GM18907 (cell line): ENCODE measurements around the gene CPE.

Experiments used
- ATAC-seq: cut with Tn5 transposase; IDR thresholded peaks from one replicate; pipeline ENCODE4 v1.9.1; 2021; ENCODE audit warnings: mild to moderate bottlenecking, moderate library complexity; ENCODE audit not compliant: unreplicated experiment

Gene CPE

GRCh38 chr4:165364452-165365080 is 14.2 kb upstream of the CPE start:
- ATAC-seq, result no peak

DNA sequence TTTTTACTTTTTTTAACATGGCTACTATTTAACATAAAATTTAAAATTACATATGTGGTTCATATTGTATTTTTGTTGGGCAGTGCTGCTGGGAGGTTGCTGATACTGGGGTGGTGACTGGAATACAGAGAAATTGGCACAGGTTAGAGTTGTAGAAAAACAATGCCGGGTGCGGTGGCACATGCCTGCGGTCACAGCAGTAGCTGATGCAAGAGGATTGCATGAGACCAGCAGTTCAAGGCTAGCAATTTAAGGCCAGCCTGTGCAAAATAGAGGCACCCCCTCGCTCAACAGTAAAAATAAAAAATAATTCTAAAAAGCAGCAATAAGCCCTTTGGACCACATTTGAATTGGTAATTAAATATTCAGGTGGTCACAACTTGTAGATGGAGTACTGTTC is 11.8 kb upstream of the CPE start:
- no peak for ATAC-seq

DNA sequence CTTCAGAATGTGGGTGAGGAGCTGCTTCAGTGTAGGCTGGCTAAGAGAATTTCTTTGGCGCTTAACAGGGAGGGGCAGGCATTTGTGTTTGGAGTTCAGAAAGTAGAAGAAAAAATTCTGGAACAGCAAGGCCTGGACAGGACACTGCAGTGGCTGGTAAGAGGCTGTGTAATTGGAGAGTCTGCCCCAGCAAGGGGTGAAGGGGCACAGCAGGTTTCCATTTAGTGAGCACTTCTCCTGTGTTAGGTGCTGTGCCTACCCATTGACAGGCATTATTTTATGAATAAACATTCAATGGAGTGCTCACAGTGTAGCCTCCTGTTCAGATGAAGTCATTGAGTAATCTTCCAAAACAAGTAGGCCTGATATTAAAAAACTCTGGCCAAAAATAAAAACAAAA is 10.7 kb upstream of the CPE start:
- ATAC-seq, result no peak

DNA sequence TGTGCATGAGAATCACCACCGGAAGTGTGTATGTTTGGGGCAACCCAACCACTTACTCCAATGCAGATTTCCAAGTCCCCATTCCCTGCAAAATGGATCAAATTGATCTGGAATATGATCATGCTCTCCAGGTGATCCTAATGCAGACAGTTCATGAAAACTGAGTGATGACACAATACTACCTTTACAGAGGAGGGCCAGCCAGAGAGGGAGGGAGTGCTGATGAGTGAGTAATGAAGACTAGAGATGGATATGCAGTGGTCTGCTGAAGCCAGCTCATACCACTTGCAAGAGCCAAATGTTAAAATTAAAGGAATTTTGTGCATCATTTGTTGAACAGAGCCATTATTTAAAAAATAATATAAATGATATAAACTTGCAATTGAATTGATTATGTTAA is 10.2 kb upstream of the CPE start:
- ATAC-seq, result no peak

DNA sequence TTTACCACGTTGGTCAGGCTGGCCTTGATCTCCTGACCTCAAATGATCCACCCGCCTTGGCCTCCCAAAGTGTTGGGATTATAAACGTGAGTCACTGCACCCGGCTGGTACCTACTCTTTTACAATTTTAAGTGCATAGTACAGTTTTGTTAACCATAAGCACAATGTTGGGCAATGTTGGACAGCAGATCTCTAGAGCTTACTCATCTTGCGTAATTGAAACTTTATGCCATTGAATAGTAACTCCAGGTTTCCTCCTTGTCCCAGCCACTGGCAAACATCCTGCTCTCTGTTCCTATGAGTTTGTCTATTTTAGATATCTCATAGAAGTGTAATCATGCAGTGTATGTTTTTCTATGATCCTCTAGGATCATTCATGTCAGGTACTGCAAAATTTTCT is 9.3 kb upstream of the CPE start:
- ATAC-seq, result no peak

GRCh38 chr4:165370530-165370929 is 8.3 kb upstream of the CPE start:
- no peak for ATAC-seq

- ATAC-seq, result no peak
These were observed 3.3 kb upstream of the CPE start for GRCh38 chr4:165375465-165375864.

DNA sequence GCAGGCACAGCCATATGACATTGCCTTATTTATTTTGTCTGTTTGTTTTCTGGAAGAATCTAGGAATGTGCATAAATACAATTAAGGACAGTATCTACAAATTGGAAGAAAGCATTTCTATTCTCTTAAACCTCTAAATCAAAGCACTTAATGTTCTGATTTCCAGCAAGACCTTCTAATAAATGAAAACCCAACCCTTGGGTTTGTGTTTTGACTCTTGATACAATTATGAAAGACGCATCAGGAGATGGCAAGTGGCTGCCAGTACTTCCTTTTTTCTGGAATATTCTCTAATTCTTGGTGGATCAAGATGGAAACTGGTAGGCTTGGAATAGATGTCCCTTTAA is 437 bp upstream of the CPE start:
- ATAC-seq, result no peak

DNA sequence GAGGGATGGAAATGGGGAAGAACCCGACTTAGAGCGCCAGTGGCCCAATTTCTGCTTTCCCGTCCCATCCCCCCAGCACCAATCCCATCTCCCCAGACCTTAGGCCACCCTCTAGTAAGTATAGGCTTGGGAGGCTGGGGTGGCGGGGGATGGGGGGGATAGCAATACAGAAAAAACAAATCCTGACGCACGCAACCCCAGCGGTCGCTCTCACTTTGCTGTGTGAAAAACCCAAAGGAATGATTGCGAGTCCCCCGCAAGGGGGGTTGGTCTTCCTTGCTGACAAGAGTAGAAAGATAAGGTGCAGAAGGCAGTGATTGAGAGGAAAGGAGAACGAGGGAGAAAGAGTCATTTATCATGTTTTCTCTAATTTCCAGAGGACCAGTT is 863 bp downstream of the CPE start:
- no peak for ATAC-seq

- no peak for ATAC-seq
These were observed 2.0 kb downstream of the CPE start for GRCh38 chr4:165380805-165381204.

- ATAC-seq, result no peak
These were observed 3.1 kb downstream of the CPE start for GRCh38 chr4:165381821-165382373.

GRCh38 chr4:165382640-165383039 is 3.8 kb downstream of the CPE start:
- no peak for ATAC-seq

- ATAC-seq, result no peak
These were observed 4.8 kb downstream of the CPE start for GRCh38 chr4:165383591-165384073.

DNA sequence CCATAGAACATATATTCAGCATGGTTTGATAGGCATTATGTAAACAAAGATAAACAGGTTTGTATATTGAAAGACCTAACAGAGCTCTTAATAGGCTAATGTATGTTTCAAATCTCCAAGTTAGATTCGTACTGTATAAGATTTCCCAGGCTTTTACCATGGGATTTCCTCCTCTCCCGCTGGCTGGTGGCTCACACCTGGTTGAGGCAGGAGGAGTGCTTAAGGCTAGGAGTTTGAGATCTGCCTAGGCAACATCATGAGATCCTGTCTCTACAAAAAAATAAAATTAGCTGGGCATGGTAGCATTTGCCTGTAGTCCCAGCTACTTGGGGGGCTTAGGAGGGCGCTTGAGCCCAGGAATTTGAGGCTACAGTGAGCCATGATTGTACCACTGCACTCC is 5.4 kb downstream of the CPE start:
- ATAC-seq, result no peak

DNA sequence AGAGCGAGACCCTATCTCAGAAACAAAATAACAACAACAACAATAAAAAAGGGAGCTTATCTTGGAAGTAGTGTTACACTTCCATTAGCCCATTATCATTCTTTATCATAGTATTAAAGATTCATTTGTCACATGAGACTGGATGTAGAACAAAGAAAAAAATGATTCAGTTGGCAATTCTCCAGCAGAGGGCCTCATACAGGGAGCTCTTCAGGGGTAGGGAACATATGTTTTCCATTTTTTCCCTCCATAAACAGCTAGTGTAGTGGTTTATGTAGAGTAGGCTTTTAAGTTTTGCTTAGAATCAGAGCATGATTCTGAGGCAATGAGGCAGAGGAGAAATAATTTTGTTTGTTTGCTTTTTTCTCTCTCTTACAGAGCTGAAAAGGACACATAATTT is 5.8 kb downstream of the CPE start:
- no peak for ATAC-seq

GRCh38 chr4:165385126-165385525 is 6.3 kb downstream of the CPE start:
- no peak for ATAC-seq

DNA sequence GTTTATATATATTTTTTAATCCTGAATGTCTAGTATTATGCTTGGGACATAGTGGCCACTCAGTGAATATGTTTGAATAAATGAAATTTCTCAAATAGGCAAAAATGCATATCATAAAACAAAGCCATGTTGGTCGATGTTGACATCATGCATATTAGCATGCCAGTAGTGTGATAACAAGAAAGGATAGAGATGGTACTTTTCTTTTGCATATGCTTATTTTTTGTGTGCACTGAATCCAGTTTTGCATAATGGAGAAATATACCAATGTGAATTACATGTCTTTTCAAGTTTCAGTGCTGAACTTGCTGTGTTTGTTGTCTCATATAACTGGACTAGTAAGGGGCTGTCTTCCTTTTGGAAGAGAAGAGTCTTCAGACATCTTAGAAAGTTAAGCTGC is 7.5 kb downstream of the CPE start:
- no peak for ATAC-seq

DNA sequence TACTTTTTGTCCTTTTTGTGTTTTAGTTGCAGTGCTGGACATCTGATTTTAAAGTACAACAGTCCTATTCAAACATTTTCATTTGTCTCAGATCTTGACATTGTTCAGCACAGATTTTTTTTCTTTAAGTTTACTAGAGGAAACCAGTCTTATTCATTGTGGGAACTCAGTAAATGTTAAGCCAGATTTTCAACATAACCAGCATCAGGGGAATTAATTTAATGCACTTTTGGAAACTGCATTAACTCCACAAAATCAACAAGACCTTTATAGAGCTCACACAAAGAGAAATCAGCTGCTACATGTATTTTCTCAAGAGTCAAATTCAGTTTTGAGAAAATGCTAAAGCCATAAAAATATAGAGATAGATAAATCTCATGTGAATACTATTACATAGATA is 9.9 kb downstream of the CPE start:
- ATAC-seq, result no peak

GRCh38 chr4:165393051-165393450 is 14.2 kb downstream of the CPE start:
- no peak for ATAC-seq

DNA sequence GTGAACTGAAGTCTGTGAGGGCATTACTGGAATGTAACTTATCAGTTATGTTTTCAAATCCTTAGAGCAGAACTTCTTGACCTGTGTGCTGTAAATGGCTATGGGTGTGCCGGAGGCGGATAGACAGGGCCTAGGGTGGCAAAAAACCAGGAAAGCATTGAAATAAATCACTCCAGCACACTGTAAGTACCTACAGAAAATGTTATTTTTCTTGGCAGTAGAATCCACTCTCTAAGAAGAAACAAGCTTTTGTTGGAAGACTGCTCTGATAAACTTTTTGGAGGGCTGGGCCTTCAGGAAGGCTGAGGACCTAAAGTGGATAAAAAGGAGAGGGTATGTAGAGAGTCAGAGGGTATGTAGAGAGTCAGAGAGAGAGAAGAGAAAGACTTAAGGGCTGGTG is 14.9 kb downstream of the CPE start:
- ATAC-seq, result no peak

GRCh38 chr4:165394275-165394674 is 15.5 kb downstream of the CPE start:
- ATAC-seq, result no peak

DNA sequence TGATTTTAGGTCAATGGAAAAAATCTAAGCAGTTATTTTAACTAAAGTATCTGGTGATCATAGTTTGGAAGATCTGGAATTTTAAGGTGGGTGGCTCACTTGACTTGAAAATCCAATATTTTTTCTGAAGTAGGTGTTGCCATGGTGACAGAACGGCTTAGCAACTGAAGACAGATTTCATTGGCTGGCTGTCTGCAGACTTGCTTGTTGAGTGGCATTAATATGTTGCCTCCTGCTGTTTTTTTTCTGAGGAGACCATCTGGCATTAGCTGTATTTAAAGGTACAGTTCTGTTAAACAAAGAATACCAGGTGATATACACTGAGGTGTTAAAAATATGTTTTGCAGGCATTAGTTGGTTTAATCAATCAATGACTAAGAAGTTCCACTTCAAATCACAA is 19.8 kb downstream of the CPE start:
- peak; percentile 76 for ATAC-seq

DNA sequence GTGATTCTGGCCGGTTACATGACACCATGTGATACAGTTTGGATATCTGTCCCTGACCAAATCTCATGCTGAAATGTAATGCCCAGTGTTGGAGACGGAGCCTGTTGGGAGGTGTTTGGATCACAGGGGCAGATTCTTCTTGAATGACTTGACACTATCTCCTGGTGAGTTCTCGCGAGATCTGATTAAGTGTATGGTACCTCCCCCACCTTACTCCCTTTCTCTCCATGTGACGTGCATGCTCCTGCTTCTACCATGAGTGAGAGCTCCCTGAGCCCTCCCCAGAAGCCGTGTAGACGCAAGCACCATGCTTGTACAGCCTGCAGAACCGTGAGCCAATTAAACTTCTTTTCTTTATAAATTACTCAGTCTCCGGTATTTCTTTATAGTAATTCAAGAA is 23.6 kb downstream of the CPE start:
- no peak for ATAC-seq
